ENCODE measurements around the gene SCN2A. TPM values are rescaled to one million over a fixed set of nuclear protein-coding genes. Genes with fewer than 3 reads are reported as not detected.
A peak's percentile ranks its signal among the peaks of the same experiment; 100 is the strongest.

SCN2A gene
- total RNA-seq, 2 donors from 2014 or later: 0.15 to 0.20 TPM

DNA sequence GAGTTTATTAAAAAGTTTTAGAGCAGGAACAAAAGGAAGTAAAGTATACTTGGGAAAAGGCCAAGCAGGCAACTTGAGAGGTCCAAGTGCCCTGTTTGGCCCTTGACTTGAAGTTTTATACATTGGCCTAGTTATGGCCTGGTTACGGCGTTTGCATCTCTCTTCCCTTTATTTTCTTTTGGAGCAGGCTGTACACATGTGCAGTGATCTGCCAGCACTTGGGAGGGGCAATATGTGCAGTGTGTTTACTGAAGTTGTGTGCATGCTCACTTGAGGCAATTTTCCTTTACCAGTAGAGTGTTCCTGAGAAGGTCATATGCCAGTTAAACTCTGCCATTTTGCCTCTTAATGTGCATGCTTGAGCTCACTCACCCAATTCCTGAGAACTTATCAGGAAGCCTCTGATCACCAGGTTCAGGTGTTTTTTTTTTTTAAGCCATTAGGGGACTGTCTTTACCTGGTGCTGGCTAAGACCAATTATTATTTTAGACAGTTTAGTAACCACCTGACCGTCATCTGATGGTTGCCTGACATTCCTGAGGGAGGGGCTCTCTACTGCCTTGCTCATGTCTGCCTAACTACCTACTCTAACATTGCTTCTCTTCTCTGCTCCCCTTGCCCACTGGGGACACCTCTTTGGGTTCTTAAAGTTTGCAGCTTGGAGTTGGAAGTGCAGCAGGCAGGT is 48.0 kb downstream of the SCN2A start:
- no peak overlapping the region for H3K27ac ChIP-seq (ENCODE audit: low read depth, low read length)
- Mint-ChIP-seq H3K4me1 (peaks cover under 1% of the 10 kb centered on the region), H3K36me3 (ENCODE audit: low read depth) (no peaks in the 10 kb centered on the region), H3K27ac (no peak overlapping the region), H3K4me3 (no peak overlapping the region), H3K9me3 (no peaks in the 10 kb centered on the region), H3K27me3 (ENCODE audit: insufficient read depth) (peaks cover 2% of the 10 kb centered on the region)
- 90 to 91% methylated on average over 3 of the region's 3 CpGs for WGBS, 2 experiments (ENCODE audit: insufficient coverage in 1 of 2, insufficient read length in 1 of 2)
- no peaks in the 10 kb centered on the region for H3K9me3 ChIP-seq (ENCODE audit: control insufficient read depth, low read length)
- H3K36me3 ChIP-seq (ENCODE audit: control insufficient read depth, insufficient read depth, low read length): no peaks in the 10 kb centered on the region
- no peaks in the 10 kb centered on the region for H3K4me1 ChIP-seq (ENCODE audit: control insufficient read depth, insufficient read depth, low read length)
- TF ChIP-seq, protein P1, sequence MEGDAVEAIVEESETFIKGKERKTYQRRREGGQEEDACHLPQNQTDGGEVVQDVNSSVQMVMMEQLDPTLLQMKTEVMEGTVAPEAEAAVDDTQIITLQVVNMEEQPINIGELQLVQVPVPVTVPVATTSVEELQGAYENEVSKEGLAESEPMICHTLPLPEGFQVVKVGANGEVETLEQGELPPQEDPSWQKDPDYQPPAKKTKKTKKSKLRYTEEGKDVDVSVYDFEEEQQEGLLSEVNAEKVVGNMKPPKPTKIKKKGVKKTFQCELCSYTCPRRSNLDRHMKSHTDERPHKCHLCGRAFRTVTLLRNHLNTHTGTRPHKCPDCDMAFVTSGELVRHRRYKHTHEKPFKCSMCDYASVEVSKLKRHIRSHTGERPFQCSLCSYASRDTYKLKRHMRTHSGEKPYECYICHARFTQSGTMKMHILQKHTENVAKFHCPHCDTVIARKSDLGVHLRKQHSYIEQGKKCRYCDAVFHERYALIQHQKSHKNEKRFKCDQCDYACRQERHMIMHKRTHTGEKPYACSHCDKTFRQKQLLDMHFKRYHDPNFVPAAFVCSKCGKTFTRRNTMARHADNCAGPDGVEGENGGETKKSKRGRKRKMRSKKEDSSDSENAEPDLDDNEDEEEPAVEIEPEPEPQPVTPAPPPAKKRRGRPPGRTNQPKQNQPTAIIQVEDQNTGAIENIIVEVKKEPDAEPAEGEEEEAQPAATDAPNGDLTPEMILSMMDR (conservative IDR thresholded peaks at IDR 0.05): no peak
- H3K27me3 ChIP-seq (ENCODE audit: control insufficient read depth, insufficient read depth, low read length, poor library complexity, severe bottlenecking): no peaks in the 10 kb centered on the region
- DNase-seq: no peak
- no peak overlapping the region for H3K9ac ChIP-seq (ENCODE audit: extremely low read depth, low read length, poor library complexity, severe bottlenecking)
- H3K4me3 ChIP-seq (ENCODE audit: low read length): no peak overlapping the region

DNA sequence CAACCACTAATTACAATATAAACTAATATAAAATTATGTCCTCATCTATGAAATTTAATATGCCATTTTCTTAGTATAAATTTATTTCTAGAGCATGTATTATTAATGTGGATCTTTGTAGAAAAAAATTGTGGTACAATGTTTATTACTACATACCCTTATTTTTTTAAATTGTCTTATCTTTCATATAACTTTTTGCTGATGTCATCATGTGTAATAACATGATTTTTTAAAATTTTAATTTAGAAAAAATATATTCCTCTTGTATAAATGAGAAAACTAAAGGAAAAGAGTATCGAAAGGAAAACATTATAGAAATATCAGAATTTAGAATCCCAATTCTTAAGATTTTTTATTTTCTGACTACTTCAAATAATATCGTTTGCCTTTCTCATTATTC is 49.9 kb downstream of the SCN2A start:
- H3K27ac ChIP-seq (ENCODE audit: low read depth, low read length): no peak overlapping the region
- no peak overlapping the region for H3K4me3 Mint-ChIP-seq
- no peak overlapping the region for H3K27ac Mint-ChIP-seq
- H3K9me3 ChIP-seq (ENCODE audit: control insufficient read depth, low read length): no peaks in the 10 kb centered on the region
- TF ChIP-seq, protein P1 (conservative IDR thresholded peaks at IDR 0.05): no peak
- H3K9me3 Mint-ChIP-seq: no peaks in the 10 kb centered on the region
- no peak overlapping the region for H3K4me3 ChIP-seq (ENCODE audit: low read length)
- 87% methylated on average over 2 of the region's 2 CpGs; no CpG with 5 or more reads in 1 of the 2 experiments for WGBS, 2 experiments (ENCODE audit: insufficient coverage in 1 of 2, insufficient read length in 1 of 2)
- H3K4me1 ChIP-seq (ENCODE audit: control insufficient read depth, insufficient read depth, low read length): no peaks in the 10 kb centered on the region
- H3K27me3 ChIP-seq (ENCODE audit: control insufficient read depth, insufficient read depth, low read length, poor library complexity, severe bottlenecking): no peaks in the 10 kb centered on the region
- DNase-seq: no peak
- H3K36me3 ChIP-seq (ENCODE audit: control insufficient read depth, insufficient read depth, low read length): no peaks in the 10 kb centered on the region
- H3K9ac ChIP-seq (ENCODE audit: extremely low read depth, low read length, poor library complexity, severe bottlenecking): no peak overlapping the region
- no peaks in the 10 kb centered on the region for H3K36me3 Mint-ChIP-seq (ENCODE audit: low read depth)
- H3K4me1 Mint-ChIP-seq: peaks cover under 1% of the 10 kb centered on the region
- peaks cover 2% of the 10 kb centered on the region for H3K27me3 Mint-ChIP-seq (ENCODE audit: insufficient read depth)

DNA sequence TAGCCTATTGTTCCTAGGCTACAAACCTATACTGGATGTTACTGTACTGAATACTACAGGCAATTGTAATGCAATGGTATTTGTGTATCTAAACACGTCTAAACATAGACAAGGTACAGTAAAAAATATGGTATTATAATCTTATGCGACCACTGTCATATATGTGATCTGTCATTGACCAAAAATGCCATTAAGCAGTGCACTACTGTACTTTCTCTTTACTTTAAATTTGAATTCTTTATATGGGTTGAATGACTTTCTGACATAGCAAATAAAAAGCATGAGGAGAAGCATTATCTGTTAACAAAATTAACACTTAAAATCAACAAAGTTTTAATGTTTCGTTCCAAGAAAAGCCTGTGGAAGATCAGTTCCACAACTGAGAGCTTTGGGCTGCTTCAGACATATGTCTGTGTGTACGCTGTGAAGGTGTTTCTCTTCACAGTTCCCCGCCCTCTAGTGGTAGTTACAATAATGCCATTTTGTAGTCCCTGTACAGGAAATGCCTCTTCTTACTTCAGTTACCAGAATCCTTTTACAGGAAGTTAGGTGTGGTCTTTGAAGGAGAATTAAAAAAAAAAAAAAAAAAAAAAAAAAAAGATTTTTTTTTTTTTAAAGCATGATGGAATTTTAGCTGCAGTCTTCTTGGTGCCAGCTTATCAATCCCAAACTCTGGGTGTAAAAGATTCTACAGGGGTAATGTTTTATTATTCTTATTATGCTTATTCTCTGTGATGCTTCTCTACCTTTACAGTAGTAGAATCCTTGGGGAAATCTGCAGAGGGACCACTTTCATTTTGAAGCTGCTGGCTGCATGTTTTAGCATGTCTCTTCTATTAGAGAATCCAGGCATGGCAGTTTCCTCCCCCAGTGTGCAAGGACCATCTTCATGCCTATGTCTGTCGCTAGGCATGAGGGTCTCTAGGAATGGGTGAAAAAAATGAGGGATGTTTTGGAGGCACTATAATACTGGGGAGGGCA is 54.5 kb downstream of the SCN2A start:
- peak overlapping the region; percentile 64 for H3K27ac Mint-ChIP-seq
- no peaks in the 10 kb centered on the region for H3K9me3 Mint-ChIP-seq
- no peaks in the 10 kb centered on the region for H3K36me3 Mint-ChIP-seq (ENCODE audit: low read depth)
- H3K27me3 ChIP-seq (ENCODE audit: control insufficient read depth, insufficient read depth, low read length, poor library complexity, severe bottlenecking): no peaks in the 10 kb centered on the region
- DNase-seq: peak; percentile 68
- H3K4me1 ChIP-seq (ENCODE audit: control insufficient read depth, insufficient read depth, low read length): no peaks in the 10 kb centered on the region
- TF ChIP-seq, protein P1 (conservative IDR thresholded peaks at IDR 0.05): peak; percentile 82
- H3K4me3 ChIP-seq (ENCODE audit: low read length): no peak overlapping the region
- peaks cover 3% of the 10 kb centered on the region for H3K4me1 Mint-ChIP-seq
- peaks cover 2% of the 10 kb centered on the region for H3K27me3 Mint-ChIP-seq (ENCODE audit: insufficient read depth)
- 37 to 88% methylated on average over 1 to 6 of the region's 6 CpGs for WGBS, 2 experiments (ENCODE audit: insufficient coverage in 1 of 2, insufficient read length in 1 of 2)
- H3K9ac ChIP-seq (ENCODE audit: extremely low read depth, low read length, poor library complexity, severe bottlenecking): no peak overlapping the region
- no peak overlapping the region for H3K27ac ChIP-seq (ENCODE audit: low read depth, low read length)
- peak overlapping the region; percentile 36 for H3K4me3 Mint-ChIP-seq
- H3K36me3 ChIP-seq (ENCODE audit: control insufficient read depth, insufficient read depth, low read length): no peaks in the 10 kb centered on the region
- no peaks in the 10 kb centered on the region for H3K9me3 ChIP-seq (ENCODE audit: control insufficient read depth, low read length)

Data from endodermal cell (in vitro differentiated cells).